CD4-positive, alpha-beta T cell treated with Interleukin-17A for 1 hour (primary cell): ENCODE measurements around the gene INPP5J.
"Not testable (repeated sequence)": the region's sequence is repeated elsewhere in the genome, so short reads cannot be mapped to it uniquely, and the experiment has no call there.

ENCODE experiments used
- DNase-seq: peaks from one replicate; pipeline ENCODE4 v3.0.0-alpha.2; 2020

Gene INPP5J

GRCh38 chr22:31102441-31103081 lies 20.2 kb upstream of the INPP5J start:
- no peak for DNase-seq

DNA sequence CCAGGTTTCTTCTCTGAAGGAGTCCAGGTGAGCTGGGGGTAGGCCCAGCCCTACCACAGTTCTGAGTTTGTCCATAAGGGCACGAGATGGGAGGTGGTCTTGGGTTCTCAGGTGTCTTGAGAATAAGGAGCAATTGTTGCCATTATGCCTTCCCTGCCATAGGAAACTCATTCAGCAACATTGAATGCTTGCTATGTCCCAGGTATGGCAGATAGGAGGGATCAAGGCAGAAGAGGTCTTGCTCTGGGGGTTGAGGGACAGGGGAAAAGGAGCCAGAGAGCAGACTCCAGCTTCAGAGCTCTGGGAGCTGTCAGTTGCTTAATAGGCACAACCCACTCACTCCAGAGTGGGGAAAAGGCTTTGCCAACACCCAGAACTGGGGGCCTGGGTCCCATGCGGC lies 19.7 kb upstream of the INPP5J start:
- no peak for DNase-seq

DNA sequence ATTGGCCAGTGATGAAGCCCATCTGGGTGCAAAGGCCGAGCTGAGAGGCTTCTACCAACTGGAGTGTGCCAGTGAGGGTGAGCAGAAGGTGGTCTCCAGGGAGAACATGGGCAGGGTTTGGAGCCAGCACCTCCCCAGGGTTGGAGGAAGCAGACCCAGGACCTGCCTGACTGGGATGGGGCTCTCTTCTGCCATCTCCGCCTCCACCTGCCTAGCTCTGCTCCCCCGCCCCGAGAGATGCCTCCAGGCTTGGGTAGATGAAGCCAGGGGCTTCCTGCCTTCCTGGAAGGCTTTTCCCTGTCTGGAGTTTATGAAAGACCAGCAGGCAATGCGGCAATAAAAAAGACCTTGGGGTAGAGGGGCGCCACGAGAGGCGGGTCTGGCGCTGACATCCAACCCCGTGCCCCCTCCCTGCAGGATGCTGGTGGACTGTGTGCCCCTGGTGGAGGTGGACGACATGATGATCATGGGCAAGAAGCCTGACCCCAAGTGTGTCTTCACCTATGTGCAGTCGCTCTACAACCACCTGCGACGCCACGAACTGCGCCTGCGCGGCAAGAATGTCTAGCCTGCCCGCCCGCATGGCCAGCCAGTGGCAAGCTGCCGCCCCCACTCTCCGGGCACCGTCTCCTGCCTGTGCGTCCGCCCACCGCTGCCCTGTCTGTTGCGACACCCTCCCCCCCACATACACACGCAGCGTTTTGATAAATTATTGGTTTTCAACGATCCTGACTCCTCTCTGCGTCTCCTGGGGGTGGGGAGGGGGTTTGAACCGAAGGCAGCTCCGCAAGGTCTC lies 18.7 kb upstream of the INPP5J start:
- no peak for DNase-seq

- DNase-seq, result peak; percentile 25
Measured at GRCh38 chr22:31104869-31105268, 17.9 kb upstream of the INPP5J start.

GRCh38 chr22:31105282-31105929 lies 17.4 kb upstream of the INPP5J start:
- no peak for DNase-seq

DNA sequence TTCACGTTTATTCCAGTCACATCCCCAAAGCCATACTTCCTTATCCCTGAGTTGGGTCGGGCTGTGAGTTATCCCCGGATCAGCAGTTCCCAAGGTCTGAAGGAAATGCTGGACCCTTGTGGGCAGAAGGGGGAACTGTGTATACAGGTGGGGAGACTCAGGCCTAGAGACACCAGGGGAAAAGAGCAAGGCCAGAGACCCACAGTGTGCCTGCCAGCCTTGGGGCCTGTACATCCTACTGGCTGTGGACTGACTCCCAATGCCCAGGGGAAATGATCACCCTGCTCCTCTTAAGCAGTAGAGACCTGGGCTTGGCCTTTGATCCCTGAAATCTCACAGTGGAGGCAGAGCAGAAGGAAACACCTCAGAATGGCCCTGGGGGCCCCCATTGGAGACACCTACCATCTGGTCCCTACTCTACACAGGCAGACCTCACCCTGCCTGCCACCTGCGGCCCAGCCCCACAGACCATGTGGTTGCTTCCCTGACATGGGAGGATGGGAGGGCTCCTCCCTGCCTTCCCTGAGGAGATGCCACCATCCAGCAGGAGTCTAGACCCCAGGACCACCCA lies 16.7 kb upstream of the INPP5J start:
- DNase-seq, result no peak

- no peak for DNase-seq
Measured at GRCh38 chr22:31106731-31107177, 16.0 kb upstream of the INPP5J start.

- DNase-seq, result peak; percentile 92
Measured at GRCh38 chr22:31107178-31107893, 15.4 kb upstream of the INPP5J start, which contains the start of gene SELENOM. SELENOM (minus strand) TSS chr22:31107568; CDS start chr22:31107505, 63 bp downstream.

DNA sequence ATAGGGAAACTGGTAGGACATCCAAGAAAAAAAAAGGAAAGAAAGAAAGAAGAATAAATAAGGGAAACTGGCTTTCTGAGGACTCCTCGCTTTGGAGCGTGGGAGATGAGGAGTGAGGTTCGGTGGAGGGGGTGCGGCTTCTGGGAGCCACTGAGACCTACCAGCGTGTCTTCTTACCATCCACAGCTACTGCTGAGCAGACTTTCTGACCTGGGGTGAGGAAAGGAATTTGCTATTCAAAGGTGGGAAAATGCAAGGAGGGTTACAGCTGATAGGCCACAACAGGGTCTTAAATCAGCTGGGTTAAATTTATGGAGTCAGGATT lies 14.9 kb upstream of the INPP5J start:
- DNase-seq, result no peak

DNA sequence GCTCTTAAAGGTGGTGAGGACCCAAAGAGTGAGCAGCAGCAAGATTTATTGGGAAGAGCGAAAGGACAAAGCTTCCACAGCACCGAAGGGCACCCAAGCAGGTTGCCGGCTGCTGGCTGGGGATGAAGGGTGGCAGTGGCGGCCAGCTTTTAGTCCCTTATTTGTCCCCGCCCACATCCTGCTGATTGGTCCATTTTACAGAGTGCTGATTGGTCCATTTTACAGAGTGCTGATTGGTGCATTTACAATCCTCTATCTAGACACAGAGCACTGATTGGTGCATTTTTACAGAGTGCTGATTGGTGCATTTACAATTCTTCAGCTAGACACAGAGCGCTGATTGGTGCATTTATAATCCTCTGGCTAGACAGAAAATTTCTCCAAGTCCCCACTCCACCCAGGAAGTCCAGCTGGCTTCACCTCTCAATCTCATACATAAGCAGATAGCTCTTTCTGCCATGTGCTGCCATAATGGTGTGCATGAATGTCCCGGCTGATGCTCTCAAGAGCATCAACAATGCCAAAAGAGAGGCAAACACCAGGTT lies 10.1 kb upstream of the INPP5J start:
- DNase-seq, result not testable (repeated sequence)

- no peak for DNase-seq
Measured at GRCh38 chr22:31118046-31118820, 4.5 kb upstream of the INPP5J start.

GRCh38 chr22:31119026-31119717 lies 3.6 kb upstream of the INPP5J start:
- DNase-seq, result no peak

- DNase-seq, result no peak
Measured at GRCh38 chr22:31120230-31120629, 2.5 kb upstream of the INPP5J start.

- DNase-seq, result no peak
Measured at GRCh38 chr22:31120642-31121041, 2.1 kb upstream of the INPP5J start.

DNA sequence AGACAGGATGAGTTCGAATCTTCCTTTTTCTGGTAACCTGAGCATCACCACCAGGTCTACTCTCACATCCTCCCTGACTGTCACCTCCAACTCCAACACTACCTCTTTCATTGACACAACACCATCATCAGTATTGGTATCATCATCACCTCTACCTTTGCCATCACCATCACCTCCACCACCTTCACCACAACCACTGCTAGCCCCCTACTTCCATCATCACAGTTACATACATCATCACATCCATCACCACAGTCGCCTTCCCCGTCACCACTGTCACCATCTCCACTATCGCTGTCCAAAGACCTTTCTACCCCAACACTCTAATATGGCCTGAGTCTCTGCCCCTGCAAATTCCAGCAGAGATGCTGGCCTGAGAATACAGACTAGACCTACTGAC lies 1.4 kb upstream of the INPP5J start:
- no peak for DNase-seq

- DNase-seq, result no peak
Measured at GRCh38 chr22:31122196-31122531, 602 bp upstream of the INPP5J start.

- no peak for DNase-seq
Measured at GRCh38 chr22:31123292-31123602, 481 bp downstream of the INPP5J start.

- no peak for DNase-seq
Measured at GRCh38 chr22:31124290-31124689, 1.5 kb downstream of the INPP5J start.

GRCh38 chr22:31124811-31125465 lies 2.2 kb downstream of the INPP5J start:
- DNase-seq, result no peak

GRCh38 chr22:31125521-31126117 lies 2.9 kb downstream of the INPP5J start:
- no peak for DNase-seq
